ENCODE measurements around the gene PSMA5. TPM values are rescaled to one million over a fixed set of nuclear protein-coding genes. Genes with fewer than 3 reads are reported as not detected.
"Not testable (repeated sequence)": the region's sequence is repeated elsewhere in the genome, so short reads cannot be mapped to it uniquely, and the experiment has no call there.

PSMA5 gene
- total and polyA plus RNA-seq, 11 donors: 24.3 to 94.7 (median 61.0) TPM

DNA sequence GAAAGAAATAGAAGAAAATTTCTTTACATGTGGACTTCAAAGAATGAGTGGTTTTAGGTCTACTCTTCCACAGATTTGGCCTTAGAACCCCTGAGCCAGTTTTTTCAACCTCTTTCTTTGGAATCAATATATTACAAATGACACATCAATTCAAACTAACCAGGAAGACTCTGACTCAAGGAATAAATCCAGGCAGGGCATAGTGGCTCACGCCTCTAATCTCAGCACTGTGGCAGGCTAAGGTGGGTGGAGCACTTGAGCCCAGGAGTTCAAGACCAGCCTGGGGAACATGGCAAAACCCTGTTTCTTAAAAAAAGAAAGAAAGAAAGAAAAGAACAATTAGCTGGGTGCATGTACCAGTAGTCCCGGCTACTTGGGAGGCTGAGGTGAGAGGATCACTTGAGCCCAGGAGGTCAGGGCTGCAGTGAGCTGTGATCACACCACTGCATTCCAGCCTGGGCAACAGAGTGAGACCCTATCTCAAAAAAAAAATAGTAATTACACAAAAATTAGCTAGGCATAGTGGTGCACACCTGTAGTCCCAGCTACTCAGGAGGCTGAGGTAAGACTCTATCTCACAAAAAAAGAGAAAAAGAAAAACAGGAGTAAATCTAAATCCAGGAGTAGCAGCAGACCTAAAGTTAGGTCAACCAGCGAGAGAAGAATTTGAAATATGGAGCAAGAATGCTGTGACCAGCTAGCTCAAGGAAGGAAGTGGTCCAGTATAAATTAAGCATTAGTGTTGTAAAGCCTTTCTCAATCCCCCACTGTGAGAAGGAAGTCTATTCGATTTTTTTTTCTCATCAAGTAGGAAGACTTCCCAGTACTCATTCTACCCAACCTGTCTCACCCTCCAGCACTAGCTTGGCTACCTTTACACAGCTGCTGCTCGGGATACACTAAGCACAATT lies 30.4 kb downstream of the PSMA5 start:
- H3K27me3 ChIP-seq: no peaks in the 10 kb centered on the region
- peaks cover 0 to 10% (median 0%) of the 10 kb centered on the region in 9 donors for H3K36me3 ChIP-seq
- H3K27ac ChIP-seq: peak overlapping the region; percentile 41 to 95 (median 88)
- DNase-seq: no peak
- peak overlapping the region in 11 of 12 donors; percentile 47 to 78 (median 68) for H3K4me3 ChIP-seq
- no peaks in the 10 kb centered on the region for H3K9me3 ChIP-seq
- ATAC-seq: no peak
- intact Hi-C loops (cut with DNase I): loop anchor here in 9 of 10 donors (2.0 to 10.0 kb wide), 6 partner anchors 33 to 134 kb away; no protein-coding TSS in a partner anchor
- peaks cover 15 to 72% (median 58%) of the 10 kb centered on the region in 12 donors for H3K4me1 ChIP-seq
- TF ChIP-seq POLR2A (IDR thresholded peaks at IDR 0.05): no peak
- TF ChIP-seq, protein P1, sequence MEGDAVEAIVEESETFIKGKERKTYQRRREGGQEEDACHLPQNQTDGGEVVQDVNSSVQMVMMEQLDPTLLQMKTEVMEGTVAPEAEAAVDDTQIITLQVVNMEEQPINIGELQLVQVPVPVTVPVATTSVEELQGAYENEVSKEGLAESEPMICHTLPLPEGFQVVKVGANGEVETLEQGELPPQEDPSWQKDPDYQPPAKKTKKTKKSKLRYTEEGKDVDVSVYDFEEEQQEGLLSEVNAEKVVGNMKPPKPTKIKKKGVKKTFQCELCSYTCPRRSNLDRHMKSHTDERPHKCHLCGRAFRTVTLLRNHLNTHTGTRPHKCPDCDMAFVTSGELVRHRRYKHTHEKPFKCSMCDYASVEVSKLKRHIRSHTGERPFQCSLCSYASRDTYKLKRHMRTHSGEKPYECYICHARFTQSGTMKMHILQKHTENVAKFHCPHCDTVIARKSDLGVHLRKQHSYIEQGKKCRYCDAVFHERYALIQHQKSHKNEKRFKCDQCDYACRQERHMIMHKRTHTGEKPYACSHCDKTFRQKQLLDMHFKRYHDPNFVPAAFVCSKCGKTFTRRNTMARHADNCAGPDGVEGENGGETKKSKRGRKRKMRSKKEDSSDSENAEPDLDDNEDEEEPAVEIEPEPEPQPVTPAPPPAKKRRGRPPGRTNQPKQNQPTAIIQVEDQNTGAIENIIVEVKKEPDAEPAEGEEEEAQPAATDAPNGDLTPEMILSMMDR (IDR thresholded peaks at IDR 0.05): no peak
- 49 to 55% (median 52%) methylated on average over 5 of the region's 5 CpGs for WGBS, 4 donors

DNA sequence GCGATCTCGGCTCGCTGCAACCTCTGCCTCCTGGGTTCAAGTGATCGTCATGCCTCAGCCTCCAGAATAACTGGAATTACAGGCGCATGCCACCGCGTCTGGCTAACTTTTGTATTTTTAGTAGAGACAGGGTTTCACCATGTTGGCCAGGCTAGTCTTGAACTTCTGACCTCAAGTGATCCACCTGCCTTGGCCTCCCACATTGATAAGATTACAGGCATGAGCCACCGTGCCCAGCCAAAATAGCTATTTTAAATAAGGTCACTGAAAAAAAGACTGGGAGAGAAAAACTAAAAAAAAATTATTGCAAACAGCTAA lies 31.0 kb downstream of the PSMA5 start:
- peak overlapping the region; percentile 83 to 95 (median 88) for H3K27ac ChIP-seq
- DNase-seq (peak in 3 of 5 donors; percentile 33 to 57 (median 46)), ATAC-seq (peak in 1 of 4 donors; percentile 6)
- WGBS, 4 donors: 42 to 49% (median 47%) methylated on average over 8 of the region's 8 CpGs
- peak overlapping the region in 5 of 12 donors; percentile 2 to 72 (median 68) for H3K4me3 ChIP-seq
- not testable (repeated sequence) for H3K9me3 ChIP-seq, H3K36me3 ChIP-seq, H3K27me3 ChIP-seq
- H3K4me1 ChIP-seq: peaks cover 15 to 77% (median 62%) of the 10 kb centered on the region in 12 donors
- intact Hi-C loops (cut with DNase I): loop anchor here in 7 of 10 donors (5.0 to 10.0 kb wide), 4 partner anchors 33 to 133 kb away; no protein-coding TSS in a partner anchor

DNA sequence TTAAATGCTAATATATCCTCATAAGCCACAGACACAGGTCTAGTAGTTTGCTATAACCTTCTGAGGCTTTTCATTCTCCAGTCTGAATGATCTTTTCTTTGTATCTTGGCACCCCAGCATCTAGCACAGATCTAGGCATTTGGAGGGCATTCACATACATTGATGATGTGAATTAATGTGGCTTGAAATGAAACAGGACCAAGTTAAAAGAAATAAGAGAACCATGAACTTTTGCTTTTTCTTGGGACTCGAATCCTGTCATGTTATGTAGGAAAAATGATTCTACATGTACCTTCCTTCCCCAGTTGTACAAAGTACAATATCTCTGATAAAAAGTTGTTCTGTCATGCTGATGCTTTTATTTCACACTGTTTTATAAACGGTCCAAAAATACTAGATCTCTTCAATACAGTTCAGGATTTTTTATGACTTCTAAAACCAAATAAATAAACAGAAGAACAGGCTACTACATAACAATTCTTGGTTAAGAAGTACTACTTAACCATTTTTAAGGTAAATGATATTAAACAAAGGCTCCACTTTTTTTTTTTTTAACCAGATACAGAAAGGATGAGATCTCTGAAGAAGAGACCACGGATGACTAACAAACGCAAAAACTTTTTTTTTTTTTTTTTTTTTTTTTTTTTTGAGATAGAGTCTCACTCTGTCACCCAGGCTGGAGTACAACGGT lies 31.5 kb downstream of the PSMA5 start:
- Histone ChIP-seq H3K4me1 (peaks cover 18 to 82% (median 67%) of the 10 kb centered on the region in 12 donors), H3K36me3 (no peaks in the 10 kb centered on the region), H3K27ac (peak overlapping the region; percentile 83 to 95 (median 88)), H3K27me3 (no peaks in the 10 kb centered on the region), H3K9me3 (no peaks in the 10 kb centered on the region), H3K4me3 (peak overlapping the region in 5 of 12 donors; percentile 2 to 71 (median 14))
- intact Hi-C loops (cut with DNase I): loop anchor here in 8 of 10 donors (5.0 to 10.0 kb wide), 4 partner anchors 32 to 132 kb away; no protein-coding TSS in a partner anchor
- TF ChIP-seq, protein P1 (IDR thresholded peaks at IDR 0.05): no peak
- TF ChIP-seq POLR2A (IDR thresholded peaks at IDR 0.05): no peak
- ATAC-seq (no peak), DNase-seq (no peak)
- WGBS, 4 donors: 52 to 64% (median 53%) methylated on average over 5 of the region's 5 CpGs

DNA sequence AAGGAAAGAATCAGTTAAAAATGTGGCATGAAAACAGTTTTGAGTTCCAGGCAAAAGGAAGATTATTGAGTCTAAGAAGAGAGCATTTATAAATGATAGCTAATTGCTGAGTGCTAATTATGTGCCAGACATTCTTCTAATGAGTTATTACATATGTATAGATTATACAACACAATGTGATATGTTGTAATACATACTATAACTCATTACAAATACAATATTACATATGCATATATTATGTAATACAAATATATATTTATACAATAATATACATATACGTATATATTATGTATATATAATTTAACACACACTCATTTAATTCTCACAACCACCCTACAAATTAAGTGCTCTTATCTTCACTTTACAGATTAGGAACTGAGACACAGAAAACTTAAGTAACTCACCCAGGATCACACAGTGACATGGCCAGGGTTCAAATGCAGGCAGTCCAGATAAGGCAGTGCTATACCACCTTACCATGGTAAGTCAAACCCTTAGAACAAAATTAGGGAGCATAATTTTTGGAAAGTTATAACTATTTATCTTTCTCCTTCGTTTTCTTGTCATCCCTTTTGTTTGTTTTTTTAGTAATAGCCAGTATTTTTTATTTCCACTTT lies 32.5 kb downstream of the PSMA5 start:
- intact Hi-C loops (cut with DNase I): loop anchor here in 3 of 10 donors (5.0 to 10.0 kb wide), 2 partner anchors 41 to 49 kb away; no protein-coding TSS in a partner anchor
- H3K9me3 ChIP-seq: no peaks in the 10 kb centered on the region
- 38 to 65% (median 60%) methylated on average over 2 of the region's 2 CpGs for WGBS, 4 donors
- H3K27me3 ChIP-seq: no peaks in the 10 kb centered on the region
- ATAC-seq: no peak
- no peak for TF ChIP-seq POLR2A (IDR thresholded peaks at IDR 0.05)
- TF ChIP-seq, protein P1 (IDR thresholded peaks at IDR 0.05): no peak
- H3K4me3 ChIP-seq: peak overlapping the region in 7 of 12 donors; percentile 4 to 46 (median 39)
- peaks cover 18 to 86% (median 70%) of the 10 kb centered on the region in 12 donors for H3K4me1 ChIP-seq
- DNase-seq: no peak
- no peaks in the 10 kb centered on the region for H3K36me3 ChIP-seq
- peak overlapping the region; percentile 83 to 95 (median 88) for H3K27ac ChIP-seq
